BLaER1 treated with 17β-estradiol and CSF1 and Interleukin-3, amounts not matched to agents 10 nM and 100 nM (cell line): ENCODE results near the gene ZBED6.

Experiments used
- H3K27ac ChIP-seq, 11 experiments: shearing (Covaris generic); formaldehyde crosslinking; 2 replicates each; pipeline ENCODE4 v1.8.1; 2022
- H3K27me3 ChIP-seq, 11 experiments: shearing (Covaris generic); formaldehyde crosslinking; 2 replicates each; pipeline ENCODE4 v1.8.1; 2022
- H3K36me3 ChIP-seq, 11 experiments: shearing (Covaris generic); formaldehyde crosslinking; 2 replicates each; pipeline ENCODE4 v1.8.1; 2022
- H3K4me1 ChIP-seq, 10 experiments: shearing (Covaris generic); formaldehyde crosslinking; 2 replicates each; pipeline ENCODE4 v1.8.1; 2022
- H3K4me2 ChIP-seq, 11 experiments: shearing (Covaris generic); formaldehyde crosslinking; 2 replicates each; pipeline ENCODE4 v1.8.1; 2022
- H3K4me3 ChIP-seq, 10 experiments: shearing (Covaris generic); formaldehyde crosslinking; 2 replicates each; pipeline ENCODE4 v1.8.1; 2022
- H3K9ac ChIP-seq, 11 experiments: shearing (Covaris generic); formaldehyde crosslinking; 2 replicates each; pipeline ENCODE4 v1.8.1; 2022
- H3K9me3 ChIP-seq, 11 experiments: shearing (Covaris generic); formaldehyde crosslinking; replicated peaks in 1 of 11; 2 replicates each; pipeline ENCODE4 v1.8.1; 2022
- H4K20me1 ChIP-seq, 11 experiments: shearing (Covaris generic); formaldehyde crosslinking; 2 replicates each; pipeline ENCODE4 v1.8.1; 2022
- Cebpa-rat ChIP-seq, 11 experiments: shearing (Covaris generic); IDR thresholded peaks; 2 replicates each; pipeline ENCODE4 v1.8.1; 2022

Gene ZBED6

DNA sequence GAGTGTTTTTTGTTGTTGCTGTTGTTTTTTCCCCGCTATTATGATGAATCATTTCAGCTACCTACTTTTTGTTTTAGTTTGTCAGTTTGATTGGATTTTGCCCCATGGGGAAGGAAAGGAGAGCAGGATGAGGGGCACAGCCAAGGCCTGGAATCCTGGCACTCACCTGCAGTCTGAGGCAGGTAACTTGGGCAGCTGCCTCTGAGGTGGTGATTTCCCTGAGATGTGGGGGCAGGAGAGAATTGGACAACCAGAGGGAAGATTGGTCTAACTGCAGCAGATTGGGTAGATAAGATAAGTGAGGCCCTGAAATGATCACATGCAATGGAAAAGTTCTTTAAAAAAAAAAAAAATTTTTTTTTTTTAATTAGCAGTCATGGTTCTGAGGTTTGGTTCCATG, 31.9 kb upstream of the ZBED6 start:
- Histone ChIP-seq H3K4me1 (peaks cover 38 to 60% (median 52%) of the 10 kb centered on the region in 10 experiments), H3K9ac (no peak overlapping the region), H3K4me3 (no peak overlapping the region), H3K27ac (peak overlapping the region in 9 of 11 experiments; percentile 86 to 98 (median 93); a peak in 15 of 22 replicates), H3K27me3 (no peaks in the 10 kb centered on the region), H4K20me1 (no peaks in the 10 kb centered on the region), H3K36me3 (peaks cover 0 to 8% (median 0%) of the 10 kb centered on the region in 11 experiments; a peak in 1 of 22 replicates), H3K4me2 (peak overlapping the region in 10 of 11 experiments; percentile 77 to 95 (median 86); a peak in 15 of 22 replicates), H3K9me3 (no peaks in the 10 kb centered on the region)
- TF ChIP-seq Cebpa-rat (IDR thresholded peaks at IDR 0.05): no peak

DNA sequence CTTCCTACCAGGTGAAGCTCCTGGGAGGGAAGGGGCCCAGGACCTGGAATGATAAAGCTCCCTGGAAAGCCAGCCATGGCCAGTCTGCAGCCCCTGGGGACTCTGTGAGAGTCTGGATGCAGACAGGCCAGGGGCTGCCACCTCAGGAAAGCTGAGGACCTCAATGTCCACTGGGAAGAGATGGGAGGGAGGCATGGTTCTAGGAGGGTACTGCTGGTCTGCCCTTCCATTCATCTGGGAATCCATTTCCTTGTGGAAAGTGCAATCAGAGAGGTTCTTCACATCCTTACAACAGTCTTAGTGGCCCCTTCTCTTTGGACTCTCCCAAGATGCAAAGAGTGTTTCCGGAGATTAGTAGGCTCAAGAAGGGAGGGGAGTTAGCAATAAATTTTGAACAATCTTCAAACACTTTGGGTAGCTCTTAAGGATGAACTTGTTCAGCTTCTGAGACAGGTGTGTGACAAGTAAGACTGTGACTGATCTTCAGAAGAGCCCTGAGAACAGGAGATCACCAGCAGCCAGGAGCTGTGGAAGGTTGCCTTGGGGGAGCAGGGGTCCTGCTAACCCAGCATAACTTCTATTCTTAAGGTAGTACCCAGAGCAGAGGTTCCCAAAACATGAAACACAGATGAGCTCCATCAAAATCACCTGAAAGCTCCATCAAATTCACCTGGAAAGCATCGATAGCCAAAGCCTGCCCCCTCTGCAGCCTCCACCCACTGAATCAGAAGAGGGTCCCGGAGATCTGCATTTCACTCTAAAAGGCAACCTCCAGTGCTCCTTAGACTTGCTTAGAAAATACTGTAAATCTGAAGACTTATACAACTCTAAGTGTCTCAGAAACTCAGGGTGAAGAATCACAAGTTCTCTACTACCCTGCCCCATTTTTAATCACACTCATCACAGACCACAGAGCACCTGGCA, 31.1 kb upstream of the ZBED6 start:
- Histone ChIP-seq H3K4me3 (peak overlapping the region in 8 of 10 experiments; percentile 29 to 70 (median 57); a peak in 14 of 20 replicates), H3K9ac (peak overlapping the region; percentile 71 to 85 (median 78)), H4K20me1 (no peaks in the 10 kb centered on the region), H3K9me3 (no peaks in the 10 kb centered on the region), H3K27ac (peak overlapping the region; percentile 78 to 98 (median 93); a peak in 21 of 22 replicates), H3K36me3 (peaks cover 0 to 9% (median 0%) of the 10 kb centered on the region in 11 experiments; a peak in 1 of 22 replicates), H3K27me3 (no peaks in the 10 kb centered on the region), H3K4me2 (peak overlapping the region; percentile 77 to 95 (median 85)), H3K4me1 (peaks cover 44 to 68% (median 60%) of the 10 kb centered on the region in 10 experiments)
- TF ChIP-seq Cebpa-rat (IDR thresholded peaks at IDR 0.05): no peak

DNA sequence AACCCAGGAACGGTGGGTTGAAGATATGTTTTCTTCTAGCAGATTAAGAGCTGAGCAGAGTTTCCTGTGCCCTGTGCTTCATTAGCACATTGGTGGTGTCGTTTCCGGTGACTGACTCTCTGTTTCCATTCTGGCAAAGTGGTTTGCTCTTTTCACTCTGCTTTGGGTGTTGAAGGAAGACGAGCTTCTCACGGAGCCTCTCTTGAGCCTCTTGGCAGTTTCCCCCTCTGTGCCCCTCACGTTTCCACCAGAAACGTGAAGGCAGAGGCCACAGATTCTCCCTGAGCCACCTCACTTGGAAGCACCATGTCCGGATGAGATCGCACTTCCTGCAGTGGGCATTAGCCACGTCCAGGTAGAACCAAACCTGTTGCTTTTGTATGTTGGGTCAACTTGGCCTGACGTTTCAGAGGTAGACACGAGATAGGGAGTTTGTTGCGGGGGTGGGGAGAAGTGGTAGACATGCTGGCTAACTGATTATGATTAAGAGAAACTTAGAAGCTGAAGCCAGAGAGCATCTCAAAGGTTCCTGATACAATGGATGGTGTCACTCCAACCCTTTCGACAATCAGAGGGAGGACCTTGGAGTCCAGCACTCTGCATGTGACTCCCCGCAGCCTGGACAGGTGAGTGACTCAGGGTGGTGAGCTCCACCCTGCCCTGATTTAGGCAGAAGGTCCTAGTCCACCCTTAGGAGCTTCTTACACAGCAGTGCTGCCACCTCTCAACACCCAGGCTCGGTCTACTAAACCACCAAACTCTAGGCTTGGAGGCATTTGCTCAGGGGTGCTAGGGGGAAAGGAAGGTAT, 30.2 kb upstream of the ZBED6 start, which contains the start of gene LAX1:
LAX1 (plus strand) TSS at position 155 of the 809 bp plus-strand sequence; CDS start at position 538, 383 bp downstream.
- peaks cover 0 to 9% (median 0%) of the 10 kb centered on the region in 11 experiments; a peak in 1 of 22 replicates for H3K36me3 ChIP-seq
- peak within 1 kb of the TSS; percentile 78 to 98 (median 93) for H3K27ac ChIP-seq
- H3K9me3 ChIP-seq: no peaks in the 10 kb centered on the region
- H4K20me1 ChIP-seq: no peaks in the 10 kb centered on the region
- TF ChIP-seq Cebpa-rat (IDR thresholded peaks at IDR 0.05): no peak
- peak within 1 kb of the TSS; percentile 77 to 95 (median 85) for H3K4me2 ChIP-seq
- H3K4me3 ChIP-seq: peak within 1 kb of the TSS; percentile 26 to 70 (median 54); a peak in 18 of 20 replicates
- peaks cover 44 to 69% (median 63%) of the 10 kb centered on the region in 10 experiments for H3K4me1 ChIP-seq
- H3K27me3 ChIP-seq: no peaks in the 10 kb centered on the region
- H3K9ac ChIP-seq: peak within 1 kb of the TSS; percentile 71 to 85 (median 78)

DNA sequence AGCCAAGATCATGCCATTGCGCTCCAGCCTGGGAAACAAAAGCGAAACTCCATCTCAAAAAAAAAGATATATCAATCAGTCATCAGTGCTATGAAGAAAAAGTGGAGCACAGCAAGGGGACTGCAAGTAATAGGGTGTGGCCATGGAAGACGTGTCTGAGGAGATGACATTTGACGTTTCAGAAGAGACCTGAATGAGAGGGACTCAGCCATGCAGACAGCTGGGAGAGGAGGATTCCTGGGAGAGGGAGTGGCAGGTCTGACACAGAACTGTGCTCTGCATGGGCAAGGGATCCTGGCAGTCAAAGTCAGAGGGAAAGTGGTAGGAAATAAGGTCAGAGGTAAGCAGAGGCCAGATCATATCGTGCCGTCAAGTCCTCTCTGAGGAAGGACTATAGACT, 27.2 kb upstream of the ZBED6 start:
- no peak for TF ChIP-seq Cebpa-rat (IDR thresholded peaks at IDR 0.05)
- peak overlapping the region; percentile 47 to 95 (median 77); a peak in 21 of 22 replicates for H3K4me2 ChIP-seq
- no peaks in the 10 kb centered on the region for H4K20me1 ChIP-seq
- H3K4me3 ChIP-seq: peak overlapping the region in 1 of 10 experiments; percentile 3; a peak in 1 of 20 replicates
- peak overlapping the region; percentile 86 to 98 (median 93); a peak in 21 of 22 replicates for H3K27ac ChIP-seq
- peaks cover 0 to 37% (median 23%) of the 10 kb centered on the region in 11 experiments; a peak in 13 of 22 replicates for H3K36me3 ChIP-seq
- peaks cover 48 to 85% (median 76%) of the 10 kb centered on the region in 10 experiments for H3K4me1 ChIP-seq
- H3K9ac ChIP-seq: peak overlapping the region in 10 of 11 experiments; percentile 61 to 80 (median 77); a peak in 19 of 22 replicates
- H3K9me3 ChIP-seq: no peaks in the 10 kb centered on the region
- no peaks in the 10 kb centered on the region for H3K27me3 ChIP-seq

GRCh38 chr1:203769505-203770343, 25.7 kb upstream of the ZBED6 start:
- Histone ChIP-seq H3K4me2 (peak overlapping the region; percentile 54 to 95 (median 81)), H3K4me3 (peak overlapping the region in 1 of 10 experiments; percentile 30; a peak in 4 of 20 replicates)

GRCh38 chr1:203771901-203772301, 23.5 kb upstream of the ZBED6 start:
- peak overlapping the region in 10 of 11 experiments; percentile 87 to 98 (median 92); a peak in 19 of 22 replicates for H3K27ac ChIP-seq
- peaks cover 26 to 50% (median 43%) of the 10 kb centered on the region in 10 experiments for H3K4me1 ChIP-seq
- peak overlapping the region in 3 of 11 experiments; percentile 10 to 35 (median 31); a peak in 6 of 22 replicates for H3K9ac ChIP-seq
- peaks cover 0 to 65% (median 50%) of the 10 kb centered on the region in 11 experiments; a peak in 18 of 22 replicates for H3K36me3 ChIP-seq
- TF ChIP-seq Cebpa-rat (IDR thresholded peaks at IDR 0.05): no peak
- no peak overlapping the region for H3K4me3 ChIP-seq
- H3K4me2 ChIP-seq: peak overlapping the region in 2 of 11 experiments; percentile 33 to 76; a peak in 2 of 22 replicates
- H3K27me3 ChIP-seq: no peaks in the 10 kb centered on the region
- no peaks in the 10 kb centered on the region for H4K20me1 ChIP-seq
- no peaks in the 10 kb centered on the region for H3K9me3 ChIP-seq

More at GRCh38 chr1:203769505-203770343, 25.7 kb upstream of the ZBED6 start:
- Histone ChIP-seq H3K4me1 (peaks cover 38 to 70% (median 63%) of the 10 kb centered on the region in 10 experiments), H3K36me3 (peaks cover 0 to 52% (median 38%) of the 10 kb centered on the region in 11 experiments; a peak in 18 of 22 replicates), H3K27me3 (no peaks in the 10 kb centered on the region), H4K20me1 (no peaks in the 10 kb centered on the region), H3K27ac (peak overlapping the region; percentile 87 to 98 (median 94)), H3K9ac (peak overlapping the region; percentile 70 to 86 (median 80); a peak in 21 of 22 replicates), H3K9me3 (no peaks in the 10 kb centered on the region)
- peak; percentile 86 to 98 (median 96) for TF ChIP-seq Cebpa-rat (IDR thresholded peaks at IDR 0.05)

GRCh38 chr1:203772836-203773235, 22.6 kb upstream of the ZBED6 start:
- TF ChIP-seq Cebpa-rat (IDR thresholded peaks at IDR 0.05): no peak
- Histone ChIP-seq H3K27ac (peak overlapping the region in 1 of 11 experiments; percentile 9; a peak in 1 of 22 replicates), H3K36me3 (peaks cover 0 to 65% (median 50%) of the 10 kb centered on the region in 11 experiments; a peak in 18 of 22 replicates), H3K4me2 (no peak overlapping the region), H3K9me3 (no peaks in the 10 kb centered on the region), H4K20me1 (no peaks in the 10 kb centered on the region), H3K4me3 (no peak overlapping the region), H3K27me3 (no peaks in the 10 kb centered on the region), H3K9ac (no peak overlapping the region), H3K4me1 (peaks cover 26 to 42% (median 34%) of the 10 kb centered on the region in 10 experiments)
